ENCODE measurements around the gene NFIX. TPM values are rescaled to one million over a fixed set of nuclear protein-coding genes. Genes with fewer than 3 reads are reported as not detected.

Gene NFIX
- total and polyA plus RNA-seq, 7 experiments from 2014 or later = 0.41 to 7.7 (median 5.9) TPM

GRCh38 chr19:13074378-13074777, 79.1 kb downstream of the NFIX start:
- Histone ChIP-seq H3K27ac (ENCODE audit: low read depth, low read length) (no peak overlapping the region), H3K36me3 (ENCODE audit: control insufficient read depth in 2 of 3, insufficient read depth in 3 of 3, low read length in 3 of 3) (no peaks in the 10 kb centered on the region), H3K4me1 (ENCODE audit: control insufficient read depth in 2 of 2, insufficient read depth in 2 of 2, low read length in 2 of 2) (no peaks in the 10 kb centered on the region), H3K27me3 (ENCODE audit: control insufficient read depth in 2 of 2, insufficient read depth in 2 of 2, low read length in 2 of 2) (no peaks in the 10 kb centered on the region), H3K4me3 (ENCODE audit: low read length) (no peak overlapping the region), H3K9me3 (ENCODE audit: control insufficient read depth in 2 of 3, low read length in 3 of 3) (no peaks in the 10 kb centered on the region)
- CTCF ChIA-PET = interaction anchor here (0.7 kb wide), 1 partner anchor 13 kb away, joined by 5 read pairs; no protein-coding TSS in a partner anchor
- Mint-ChIP-seq H3K4me3 (no peak overlapping the region), H3K27ac (no peak overlapping the region), H3K4me1 (peaks cover 0 to 5% (median 0%) of the 10 kb centered on the region in 7 donors), H3K36me3 (peaks cover 0 to 15% (median 0%) of the 10 kb centered on the region in 5 donors), H3K9me3 (peaks cover 0 to 2% (median 0%) of the 10 kb centered on the region in 11 donors), H3K27me3 (no peaks in the 10 kb centered on the region)
- intact Hi-C loops (cut with micrococcal nuclease) = no loop called here
- ATAC-seq = no peak
- POLR2A ChIA-PET = no interaction called here
- DNase-seq = no peak

GRCh38 chr19:13076320-13076719, 81.0 kb downstream of the NFIX start:
- Histone ChIP-seq H3K27me3 (ENCODE audit: control insufficient read depth in 2 of 2, insufficient read depth in 2 of 2, low read length in 2 of 2) (no peaks in the 10 kb centered on the region), H3K4me3 (ENCODE audit: low read length) (no peak overlapping the region), H3K4me1 (ENCODE audit: control insufficient read depth in 2 of 2, insufficient read depth in 2 of 2, low read length in 2 of 2) (no peaks in the 10 kb centered on the region), H3K36me3 (ENCODE audit: control insufficient read depth in 2 of 3, insufficient read depth in 3 of 3, low read length in 3 of 3) (no peaks in the 10 kb centered on the region), H3K9me3 (ENCODE audit: control insufficient read depth in 2 of 3, low read length in 3 of 3) (no peaks in the 10 kb centered on the region), H3K27ac (ENCODE audit: low read depth, low read length) (no peak overlapping the region)
- peaks cover 0 to 15% (median 0%) of the 10 kb centered on the region in 5 donors for H3K36me3 Mint-ChIP-seq
- H3K4me1 Mint-ChIP-seq = peaks cover 0 to 5% (median 0%) of the 10 kb centered on the region in 7 donors
- H3K9me3 Mint-ChIP-seq = peaks cover 0 to 2% (median 0%) of the 10 kb centered on the region in 11 donors
- H3K27ac Mint-ChIP-seq = no peak overlapping the region
- no peaks in the 10 kb centered on the region for H3K27me3 Mint-ChIP-seq
- ChIA-PET CTCF (no interaction called here), POLR2A (interaction anchor here (1.0 kb wide), 1 partner anchor 15 kb away, joined by 3 read pairs; no protein-coding TSS in a partner anchor)
- ATAC-seq (no peak), DNase-seq (no peak)
- intact Hi-C loops (cut with micrococcal nuclease) = no loop called here
- no peak overlapping the region for H3K4me3 Mint-ChIP-seq

DNA sequence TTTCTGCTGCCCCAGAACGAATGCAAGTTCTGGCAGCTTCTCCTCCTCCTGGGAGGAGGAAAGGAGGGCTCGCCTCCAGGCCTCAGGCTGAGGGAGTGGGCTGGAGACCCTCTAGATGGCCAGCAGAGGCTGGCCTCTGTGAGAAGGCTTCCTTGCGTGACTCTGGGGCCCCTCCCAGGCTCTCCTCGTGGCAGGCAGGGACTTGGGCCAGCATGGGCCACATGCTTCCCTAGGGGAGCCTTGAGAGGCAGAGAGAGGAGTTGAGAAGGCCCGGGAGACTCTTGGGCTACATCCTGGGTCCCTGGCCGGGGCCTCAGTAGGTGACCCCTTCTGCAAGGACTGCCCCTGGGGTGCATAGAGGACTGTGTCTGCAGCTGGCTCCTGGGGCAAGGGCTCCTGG, 81.5 kb downstream of the NFIX start:
- peaks cover 0 to 5% (median 0%) of the 10 kb centered on the region in 7 donors for H3K4me1 Mint-ChIP-seq
- H3K4me3 ChIP-seq (ENCODE audit: low read length) = no peak overlapping the region
- H3K27ac Mint-ChIP-seq = no peak overlapping the region
- no peaks in the 10 kb centered on the region for H3K4me1 ChIP-seq (ENCODE audit: control insufficient read depth in 2 of 2, insufficient read depth in 2 of 2, low read length in 2 of 2)
- no peak overlapping the region for H3K27ac ChIP-seq (ENCODE audit: low read depth, low read length)
- POLR2A ChIA-PET = interaction anchor here (1.0 kb wide), 1 partner anchor 15 kb away, joined by 3 read pairs; no protein-coding TSS in a partner anchor
- no peak for DNase-seq
- ATAC-seq = no peak
- peaks cover 0 to 2% (median 0%) of the 10 kb centered on the region in 11 donors for H3K9me3 Mint-ChIP-seq
- H3K36me3 ChIP-seq (ENCODE audit: control insufficient read depth in 2 of 3, insufficient read depth in 3 of 3, low read length in 3 of 3) = no peaks in the 10 kb centered on the region
- intact Hi-C loops (cut with micrococcal nuclease) = no loop called here
- H3K4me3 Mint-ChIP-seq = no peak overlapping the region
- H3K36me3 Mint-ChIP-seq = peaks cover 0 to 18% (median 0%) of the 10 kb centered on the region in 5 donors
- no peaks in the 10 kb centered on the region for H3K27me3 ChIP-seq (ENCODE audit: control insufficient read depth in 2 of 2, insufficient read depth in 2 of 2, low read length in 2 of 2)
- CTCF ChIA-PET = no interaction called here
- no peaks in the 10 kb centered on the region for H3K27me3 Mint-ChIP-seq
- no peaks in the 10 kb centered on the region for H3K9me3 ChIP-seq (ENCODE audit: control insufficient read depth in 2 of 3, low read length in 3 of 3)

GRCh38 chr19:13077240-13077639, 82.0 kb downstream of the NFIX start:
- CTCF ChIA-PET = no interaction called here
- no peak overlapping the region for H3K4me3 ChIP-seq (ENCODE audit: low read length)
- DNase-seq (no peak), ATAC-seq (no peak)
- H3K27me3 ChIP-seq (ENCODE audit: control insufficient read depth in 2 of 2, insufficient read depth in 2 of 2, low read length in 2 of 2) = no peaks in the 10 kb centered on the region
- peaks cover 0 to 23% (median 0%) of the 10 kb centered on the region in 5 donors for H3K36me3 Mint-ChIP-seq
- H3K4me3 Mint-ChIP-seq = no peak overlapping the region
- H3K27me3 Mint-ChIP-seq = no peaks in the 10 kb centered on the region
- H3K4me1 Mint-ChIP-seq = peaks cover 0 to 5% (median 0%) of the 10 kb centered on the region in 7 donors
- intact Hi-C loops (cut with micrococcal nuclease) = no loop called here
- no peaks in the 10 kb centered on the region for H3K4me1 ChIP-seq (ENCODE audit: control insufficient read depth in 2 of 2, insufficient read depth in 2 of 2, low read length in 2 of 2)
- peaks cover 0 to 2% (median 0%) of the 10 kb centered on the region in 11 donors for H3K9me3 Mint-ChIP-seq
- H3K9me3 ChIP-seq (ENCODE audit: control insufficient read depth in 2 of 3, low read length in 3 of 3) = no peaks in the 10 kb centered on the region
- no peak overlapping the region for H3K27ac Mint-ChIP-seq
- POLR2A ChIA-PET = no interaction called here
- no peaks in the 10 kb centered on the region for H3K36me3 ChIP-seq (ENCODE audit: control insufficient read depth in 2 of 3, insufficient read depth in 3 of 3, low read length in 3 of 3)
- H3K27ac ChIP-seq (ENCODE audit: low read depth, low read length) = no peak overlapping the region

- no peaks in the 10 kb centered on the region for H3K36me3 ChIP-seq (ENCODE audit: control insufficient read depth in 2 of 3, insufficient read depth in 3 of 3, low read length in 3 of 3)
- no peaks in the 10 kb centered on the region for H3K27me3 ChIP-seq (ENCODE audit: control insufficient read depth in 2 of 2, insufficient read depth in 2 of 2, low read length in 2 of 2)
- Mint-ChIP-seq H3K9me3 (peaks cover 0 to 2% (median 0%) of the 10 kb centered on the region in 11 donors), H3K27ac (no peak overlapping the region), H3K4me3 (no peak overlapping the region), H3K36me3 (peaks cover 0 to 28% (median 0%) of the 10 kb centered on the region in 5 donors), H3K4me1 (peaks cover 0 to 5% (median 0%) of the 10 kb centered on the region in 7 donors), H3K27me3 (no peaks in the 10 kb centered on the region)
- intact Hi-C loops (cut with micrococcal nuclease) = no loop called here
- ChIA-PET POLR2A (no interaction called here), CTCF (no interaction called here)
- DNase-seq (no peak), ATAC-seq (no peak)
- H3K27ac ChIP-seq (ENCODE audit: low read depth, low read length) = no peak overlapping the region
- H3K9me3 ChIP-seq (ENCODE audit: control insufficient read depth in 2 of 3, low read length in 3 of 3) = no peaks in the 10 kb centered on the region
- H3K4me3 ChIP-seq (ENCODE audit: low read length) = no peak overlapping the region
- H3K4me1 ChIP-seq (ENCODE audit: control insufficient read depth in 2 of 2, insufficient read depth in 2 of 2, low read length in 2 of 2) = no peaks in the 10 kb centered on the region
Observed at GRCh38 chr19:13078381-13078780, 83.1 kb downstream of the NFIX start.

DNA sequence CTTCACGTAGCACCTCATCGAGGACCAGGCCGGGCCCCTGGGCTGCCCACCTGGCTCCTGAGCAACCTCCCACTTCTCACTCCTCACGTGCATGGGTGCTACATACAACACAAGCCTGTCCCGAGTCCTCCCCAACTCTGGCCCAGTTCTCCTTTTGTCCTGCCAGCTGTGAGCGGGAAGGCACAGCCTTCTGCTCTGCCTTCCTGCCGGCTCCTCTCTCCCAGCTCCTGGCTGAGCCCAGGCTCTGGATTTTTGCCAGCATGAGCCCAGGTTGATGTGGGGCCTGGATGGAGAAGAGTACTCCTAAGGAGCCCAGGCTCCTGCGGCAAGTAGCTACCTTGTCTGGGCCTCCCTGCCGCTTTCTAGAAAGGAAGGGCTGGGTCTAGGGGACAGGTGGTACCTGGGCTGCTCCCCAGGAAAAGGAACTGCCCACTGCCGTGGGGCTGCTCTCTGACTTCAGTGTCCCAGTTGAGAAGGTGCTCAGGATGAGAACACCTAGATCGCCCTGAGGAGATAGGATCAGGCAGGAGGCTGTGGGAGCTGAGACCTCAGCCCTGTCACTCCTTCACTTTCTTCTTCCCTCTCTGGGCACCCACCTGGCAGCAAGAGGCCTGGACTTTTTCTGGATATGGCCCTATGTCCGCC, 83.7 kb downstream of the NFIX start:
- ATAC-seq (no peak), DNase-seq (no peak)
- intact Hi-C loops (cut with micrococcal nuclease) = no loop called here
- CTCF ChIA-PET = interaction anchor here (1.0 kb wide), 1 partner anchor 114 kb away, joined by 3 read pairs; no protein-coding TSS in a partner anchor
- no peak overlapping the region for H3K4me3 ChIP-seq (ENCODE audit: low read length)
- Mint-ChIP-seq H3K9me3 (no peaks in the 10 kb centered on the region), H3K4me1 (peaks cover 0 to 5% (median 0%) of the 10 kb centered on the region in 7 donors), H3K36me3 (peaks cover 0 to 24% (median 0%) of the 10 kb centered on the region in 5 donors), H3K27me3 (no peaks in the 10 kb centered on the region), H3K27ac (no peak overlapping the region), H3K4me3 (no peak overlapping the region)
- H3K27me3 ChIP-seq (ENCODE audit: control insufficient read depth in 2 of 2, insufficient read depth in 2 of 2, low read length in 2 of 2) = no peaks in the 10 kb centered on the region
- no peaks in the 10 kb centered on the region for H3K36me3 ChIP-seq (ENCODE audit: control insufficient read depth in 2 of 3, insufficient read depth in 3 of 3, low read length in 3 of 3)
- no peaks in the 10 kb centered on the region for H3K9me3 ChIP-seq (ENCODE audit: control insufficient read depth in 2 of 3, low read length in 3 of 3)
- H3K27ac ChIP-seq (ENCODE audit: low read depth, low read length) = no peak overlapping the region
- POLR2A ChIA-PET = no interaction called here
- no peaks in the 10 kb centered on the region for H3K4me1 ChIP-seq (ENCODE audit: control insufficient read depth in 2 of 2, insufficient read depth in 2 of 2, low read length in 2 of 2)

DNA sequence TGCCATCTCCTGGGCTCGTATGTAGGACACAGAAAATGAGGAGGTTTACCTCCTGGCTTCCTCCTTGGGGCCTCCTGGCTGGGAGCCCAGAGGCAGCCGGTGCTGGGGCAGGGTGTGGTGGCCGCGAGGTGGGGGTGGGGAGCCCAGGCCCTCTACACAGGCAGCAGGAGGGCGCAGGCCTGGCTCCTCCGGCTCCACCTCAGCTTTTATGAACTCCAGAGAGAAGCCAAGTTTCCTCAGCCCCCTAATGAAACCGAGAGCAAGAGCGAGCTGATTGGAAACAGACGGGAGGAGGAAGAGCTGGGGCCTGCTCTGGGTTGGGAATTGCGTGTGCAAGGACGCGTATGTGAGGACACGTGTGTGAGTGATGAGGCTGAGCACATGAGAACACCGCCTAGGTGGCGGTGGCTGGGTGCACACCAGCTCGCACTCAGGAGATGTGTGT, 84.3 kb downstream of the NFIX start:
- ATAC-seq (no peak), DNase-seq (no peak)
- ChIA-PET CTCF (interaction anchor here (1.0 kb wide), 1 partner anchor 114 kb away, joined by 3 read pairs; no protein-coding TSS in a partner anchor), POLR2A (no interaction called here)
- H3K27me3 ChIP-seq (ENCODE audit: control insufficient read depth in 2 of 2, insufficient read depth in 2 of 2, low read length in 2 of 2) = no peaks in the 10 kb centered on the region
- H3K4me1 ChIP-seq (ENCODE audit: control insufficient read depth in 2 of 2, insufficient read depth in 2 of 2, low read length in 2 of 2) = no peaks in the 10 kb centered on the region
- peaks cover 0 to 5% (median 0%) of the 10 kb centered on the region in 7 donors for H3K4me1 Mint-ChIP-seq
- H3K4me3 Mint-ChIP-seq = no peak overlapping the region
- no peaks in the 10 kb centered on the region for H3K9me3 ChIP-seq (ENCODE audit: control insufficient read depth in 2 of 3, low read length in 3 of 3)
- H3K27ac ChIP-seq (ENCODE audit: low read depth, low read length) = no peak overlapping the region
- intact Hi-C loops (cut with micrococcal nuclease) = no loop called here
- no peaks in the 10 kb centered on the region for H3K9me3 Mint-ChIP-seq
- no peak overlapping the region for H3K4me3 ChIP-seq (ENCODE audit: low read length)
- peaks cover 0 to 3% (median 0%) of the 10 kb centered on the region in 5 donors for H3K27me3 Mint-ChIP-seq
- peaks cover 0 to 23% (median 0%) of the 10 kb centered on the region in 5 donors for H3K36me3 Mint-ChIP-seq
- peak overlapping the region in 1 of 9 donors; percentile 55 for H3K27ac Mint-ChIP-seq
- H3K36me3 ChIP-seq (ENCODE audit: control insufficient read depth in 2 of 3, insufficient read depth in 3 of 3, low read length in 3 of 3) = no peaks in the 10 kb centered on the region

Measured in naive thymus-derived CD4-positive, alpha-beta T cell (primary cell).